ENCODE measurements around the gene MARCHF2.

MARCHF2 gene

GRCh38 chr19:8389891-8390616, 23.1 kb upstream of the MARCHF2 start, which contains the start of gene RAB11B (continued):
- peak; percentile 76; the same call in 1 of the 2 replicates for TF ChIP-seq ZSCAN30 (tag by site-specific recombination; IDR thresholded peaks at IDR 0.05)
- TF ChIP-seq HOXD13 (CRISPR knock-in tag; IDR thresholded peaks at IDR 0.05; ENCODE audit: borderline replicate concordance): no peak
- peak; percentile 98 for TF ChIP-seq PATZ1 (tag by site-specific recombination; IDR thresholded peaks at IDR 0.05)
- TF ChIP-seq ZNF157 (tag by site-specific recombination; IDR thresholded peaks at IDR 0.05): no peak
- no peak for TF ChIP-seq TRIM28 (IDR thresholded peaks at IDR 0.05; ENCODE audit: borderline replicate concordance, low read length)
- TF ChIP-seq ZNF211 (tag by site-specific recombination; IDR thresholded peaks at IDR 0.05; ENCODE audit: low read depth): no peak
- no peak for TF ChIP-seq ZNF18 (tag by site-specific recombination; IDR thresholded peaks at IDR 0.05)
- TF ChIP-seq ZNF2 (tag by site-specific recombination; IDR thresholded peaks at IDR 0.05): no peak; the same call in 1 of the 2 replicates
- peak; percentile 21; the same call in 1 of the 2 replicates for TF ChIP-seq WT1 (tag by site-specific recombination; IDR thresholded peaks at IDR 0.05)
- no peak for TF ChIP-seq ZNF140 (tag by site-specific recombination; IDR thresholded peaks at IDR 0.05)
- TF ChIP-seq ZNF707 (tag by site-specific recombination; IDR thresholded peaks at IDR 0.05): no peak
- no peak for TF ChIP-seq ZNF530 (tag by site-specific recombination; IDR thresholded peaks at IDR 0.05; ENCODE audit: low read depth)
- no peak for TF ChIP-seq ZNF510 (tag by site-specific recombination; IDR thresholded peaks at IDR 0.05; ENCODE audit: insufficient replicate concordance)
- TF ChIP-seq ZNF580 (tag by site-specific recombination; IDR thresholded peaks at IDR 0.05): peak; percentile 99
- TF ChIP-seq ZNF664 (tag by site-specific recombination; IDR thresholded peaks at IDR 0.05): no peak
- no peak for TF ChIP-seq ZNF292 (tag by site-specific recombination; IDR thresholded peaks at IDR 0.05; ENCODE audit: borderline replicate concordance, low read depth)
- no peak for TF ChIP-seq ZNF302 (tag by site-specific recombination; IDR thresholded peaks at IDR 0.05; ENCODE audit: low read depth)
- no peak for TF ChIP-seq ZNF169 (tag by site-specific recombination; IDR thresholded peaks at IDR 0.05)
- no peak for TF ChIP-seq ZNF175 (tag by site-specific recombination; IDR thresholded peaks at IDR 0.05)
- TF ChIP-seq OSR2 (tag by site-specific recombination; IDR thresholded peaks at IDR 0.05): no peak
- TF ChIP-seq ZEB2 (tag by site-specific recombination; IDR thresholded peaks at IDR 0.05): peak; percentile 99
- no peak for TF ChIP-seq ZNF658 (tag by site-specific recombination; IDR thresholded peaks at IDR 0.05)
- no peak for TF ChIP-seq ZNF202 (tag by site-specific recombination; IDR thresholded peaks at IDR 0.05; ENCODE audit: borderline replicate concordance)
- no peak for TF ChIP-seq ZNF248 (tag by site-specific recombination; IDR thresholded peaks at IDR 0.05)
- no peak; the same call in 1 of the 2 replicates for TF ChIP-seq ZNF37A (tag by site-specific recombination; IDR thresholded peaks at IDR 0.05)
- TF ChIP-seq CTCF (tag by site-specific recombination; IDR thresholded peaks at IDR 0.05): no peak
- TF ChIP-seq EGR2 (tag by site-specific recombination; IDR thresholded peaks at IDR 0.05; ENCODE audit: low read depth): peak; percentile 46
- no peak for TF ChIP-seq ZNF791 (tag by site-specific recombination; IDR thresholded peaks at IDR 0.05)
- TF ChIP-seq MEIS1 (CRISPR knock-in tag; IDR thresholded peaks at IDR 0.05; ENCODE audit: borderline replicate concordance): no peak
- peak; percentile 87 for TF ChIP-seq ZBTB26 (tag by site-specific recombination; optimal IDR thresholded peaks at IDR 0.05)
- TF ChIP-seq ZBTB1 (tag by site-specific recombination; IDR thresholded peaks at IDR 0.05): no peak
- no peak for TF ChIP-seq ZNF48 (tag by site-specific recombination; IDR thresholded peaks at IDR 0.05)
- no peak for TF ChIP-seq ZNF623 (tag by site-specific recombination; IDR thresholded peaks at IDR 0.05)
- no peak for TF ChIP-seq ZFP3 (tag by site-specific recombination; IDR thresholded peaks at IDR 0.05; ENCODE audit: low read depth)
- peak; percentile 5 for TF ChIP-seq ZNF843 (tag by site-specific recombination; IDR thresholded peaks at IDR 0.05)
